ENCODE measurements around the gene PXDC1. TPM values are rescaled to one million over a fixed set of nuclear protein-coding genes. Genes with fewer than 3 reads are reported as not detected.
A peak's percentile ranks its signal among the peaks of the same experiment; 100 is the strongest.

Gene PXDC1, protein sequence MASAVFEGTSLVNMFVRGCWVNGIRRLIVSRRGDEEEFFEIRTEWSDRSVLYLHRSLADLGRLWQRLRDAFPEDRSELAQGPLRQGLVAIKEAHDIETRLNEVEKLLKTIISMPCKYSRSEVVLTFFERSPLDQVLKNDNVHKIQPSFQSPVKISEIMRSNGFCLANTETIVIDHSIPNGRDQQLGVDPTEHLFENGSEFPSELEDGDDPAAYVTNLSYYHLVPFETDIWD
- polyA plus RNA-seq (ENCODE audit: insufficient read length) = 18.5 TPM
- long read RNA-seq, donor 1, transcript PXDC1-202 (5 exons, 2,190 nt) = major isoform, 17 of 23 reads
- long read RNA-seq, donor 1, partial matches to known transcripts = 6 of 23 reads
- long read RNA-seq, donor 1, other reads (novel, unspliced or antisense) = 0 of 23 reads
- long read RNA-seq, donor 2, transcript PXDC1-202 (5 exons, 2,190 nt) = major isoform, 12 of 12 reads
- long read RNA-seq, donor 2, partial matches to known transcripts = 0 of 12 reads
- long read RNA-seq, donor 2, other reads (novel, unspliced or antisense) = 0 of 12 reads
- long read RNA-seq, donor 3, transcript PXDC1-202 (5 exons, 2,190 nt) = major isoform, 5 of 5 reads
- long read RNA-seq, donor 3, partial matches to known transcripts = 0 of 5 reads
- long read RNA-seq, donor 3, other reads (novel, unspliced or antisense) = 0 of 5 reads
- long read RNA-seq, donor 4 = 0 reads
- long read RNA-seq, donor 5, transcript PXDC1-202 (5 exons, 2,190 nt) = major isoform, 14 of 14 reads
- long read RNA-seq, donor 5, partial matches to known transcripts = 0 of 14 reads
- long read RNA-seq, donor 5, other reads (novel, unspliced or antisense) = 0 of 14 reads
- long read RNA-seq, donor 6, transcript PXDC1-202 (5 exons, 2,190 nt) = major isoform, 5 of 5 reads
- long read RNA-seq, donor 6, partial matches to known transcripts = 0 of 5 reads
- long read RNA-seq, donor 6, other reads (novel, unspliced or antisense) = 0 of 5 reads
- long read RNA-seq, donor 7, transcript PXDC1-202 (5 exons, 2,190 nt) = major isoform, 6 of 6 reads
- long read RNA-seq, donor 7, partial matches to known transcripts = 0 of 6 reads
- long read RNA-seq, donor 7, other reads (novel, unspliced or antisense) = 0 of 6 reads
- long read RNA-seq, donor 8, partial matches to known transcripts = 0 of 4 reads
- long read RNA-seq, donor 8, other reads (novel, unspliced or antisense) = 0 of 4 reads

- DNase-seq = no peak
Observed at GRCh38 chr6:3751077-3751729, at the start of gene PXDC1. PXDC1 (minus strand) TSS chr6:3751713; CDS start chr6:3751531, 182 bp downstream.

- DNase-seq = no peak
Observed at GRCh38 chr6:3800850-3801591, 49.5 kb upstream of the PXDC1 start.

GRCh38 chr6:3799719-3800118 is 48.2 kb upstream of the PXDC1 start:
- no peak for DNase-seq

DNA sequence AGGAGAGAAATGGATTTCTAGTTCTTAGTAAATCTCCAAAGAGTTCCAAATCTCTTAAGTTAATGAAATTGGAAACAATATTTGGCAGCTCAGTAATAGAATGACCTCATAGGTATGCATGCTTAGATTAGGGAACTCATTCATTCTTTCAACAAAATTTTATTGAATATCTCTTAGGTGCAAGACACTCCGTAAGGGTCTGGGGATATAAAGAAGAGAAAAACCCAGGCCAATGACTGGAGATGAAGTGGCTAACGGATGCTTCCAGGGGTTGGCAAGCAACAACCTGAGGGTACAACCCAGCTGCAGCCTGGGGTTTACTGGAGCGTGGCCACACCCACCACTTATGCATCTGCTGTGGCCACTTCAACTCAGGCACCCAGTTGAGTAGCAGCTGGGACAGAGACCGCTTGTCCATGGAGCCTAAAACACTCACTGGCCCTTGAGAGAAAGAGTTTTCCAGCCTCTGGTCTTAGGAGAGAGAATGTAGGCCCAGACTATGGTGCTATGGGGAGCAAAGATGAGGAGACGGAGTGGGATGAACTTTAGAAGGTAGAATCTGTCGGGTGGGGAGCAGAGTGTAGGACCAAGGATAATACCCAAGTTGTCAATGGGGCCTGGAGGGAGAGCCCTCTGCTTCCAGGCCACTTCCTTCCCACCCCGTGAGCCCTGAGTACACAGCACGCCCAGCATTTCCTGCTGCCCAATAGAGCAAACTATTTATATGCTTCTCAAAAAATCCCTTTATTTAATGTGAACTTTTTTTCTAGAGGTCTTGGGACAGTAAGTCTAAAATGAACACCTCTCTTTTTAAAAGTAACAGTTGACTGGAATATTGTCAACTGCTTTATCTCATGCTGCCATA is 46.8 kb upstream of the PXDC1 start:
- no peak for DNase-seq

DNA sequence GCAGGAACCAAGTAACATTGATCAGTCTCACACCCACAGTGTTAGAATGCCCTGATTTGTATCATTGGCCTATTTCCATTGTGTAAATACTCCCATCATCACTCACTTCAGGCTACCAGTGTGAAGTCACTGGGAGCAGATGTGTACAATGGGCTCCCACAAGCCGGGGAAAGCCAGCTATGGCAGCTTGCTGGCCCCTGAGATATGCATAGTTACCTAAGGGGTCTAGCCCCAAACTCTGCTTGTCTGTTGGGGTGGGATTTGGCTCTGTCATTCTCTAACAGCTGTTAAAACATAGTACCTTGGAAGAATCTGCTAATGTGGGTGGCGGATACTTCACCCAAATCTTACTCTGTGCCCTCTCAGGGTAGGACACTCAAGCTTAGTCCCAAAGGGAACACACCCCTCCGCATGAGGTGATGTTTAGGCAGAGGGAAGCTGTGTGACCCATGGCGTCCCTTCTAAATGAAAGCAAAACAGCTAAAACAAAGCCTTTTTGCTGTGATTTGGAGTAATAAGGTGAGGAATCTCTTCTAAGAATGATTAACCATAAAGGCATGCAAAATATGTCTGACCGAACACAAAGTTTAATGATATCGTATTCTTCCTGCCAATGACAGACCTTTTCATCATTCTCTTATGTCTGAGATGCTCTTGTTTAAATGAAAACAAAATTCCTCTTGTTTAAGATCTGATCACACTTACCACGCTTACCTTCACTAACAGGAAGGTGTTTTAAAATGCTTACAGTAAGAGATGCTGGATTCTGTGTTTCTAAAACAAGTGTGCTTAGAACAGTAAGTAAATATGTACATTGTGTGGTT is 45.9 kb upstream of the PXDC1 start:
- peak; percentile 26 for DNase-seq

DNA sequence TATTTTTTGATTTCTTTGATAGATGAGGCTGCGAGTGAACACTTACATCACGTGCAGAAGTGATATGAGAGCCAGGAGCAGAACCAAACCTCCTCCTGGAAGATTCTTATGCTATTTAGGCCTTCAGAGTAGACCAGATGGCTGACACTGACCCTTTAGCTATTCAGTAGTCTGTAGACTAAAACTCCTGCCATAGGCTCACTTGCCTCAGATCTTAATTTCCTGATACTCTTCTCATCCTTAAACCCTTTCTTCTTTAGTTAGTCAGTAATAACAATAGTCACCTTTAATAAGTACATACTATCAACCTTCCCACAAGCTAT is 45.2 kb upstream of the PXDC1 start:
- DNase-seq = no peak

DNA sequence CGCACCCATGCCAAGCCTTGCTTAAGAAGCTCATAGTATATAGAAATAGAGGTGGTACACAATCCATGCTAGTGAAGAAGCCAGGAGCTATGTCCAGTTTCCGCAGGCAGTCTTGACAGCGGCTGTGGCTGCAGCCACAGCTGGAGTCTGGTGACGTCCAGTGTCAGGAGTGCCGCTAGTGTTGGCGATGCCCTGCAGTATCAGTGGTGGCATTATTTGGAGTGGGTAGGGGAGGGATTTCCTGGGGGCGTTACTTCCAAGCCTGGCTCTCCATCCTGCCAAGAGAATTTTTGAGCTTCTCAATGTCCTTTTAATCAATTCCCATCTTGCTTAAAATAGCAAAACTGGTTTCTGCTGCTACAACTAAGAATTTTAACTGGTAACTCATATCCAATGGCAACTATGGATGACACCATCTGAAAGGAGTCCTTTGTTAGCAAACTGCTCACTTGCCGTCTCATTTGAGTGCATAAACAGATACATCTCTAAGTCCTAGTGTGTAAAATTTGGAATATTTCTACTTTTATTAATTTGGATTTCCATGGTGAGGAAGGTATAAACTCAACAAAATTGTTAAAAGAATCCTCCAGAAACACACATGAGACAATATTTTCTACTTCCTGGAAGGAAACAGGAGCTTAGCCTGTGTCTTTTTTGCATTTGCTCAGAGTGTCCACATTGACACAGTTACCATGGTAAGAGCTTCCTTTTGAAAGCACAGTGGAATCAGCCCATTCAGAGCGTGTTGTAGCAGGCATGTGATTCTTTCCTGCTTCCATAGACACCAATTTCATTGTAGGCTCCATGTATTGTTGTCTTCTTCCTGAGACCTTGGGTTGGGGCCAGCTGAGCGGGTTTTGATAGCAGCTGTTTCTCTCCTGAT is 44.6 kb upstream of the PXDC1 start:
- DNase-seq = peak; percentile 22

DNA sequence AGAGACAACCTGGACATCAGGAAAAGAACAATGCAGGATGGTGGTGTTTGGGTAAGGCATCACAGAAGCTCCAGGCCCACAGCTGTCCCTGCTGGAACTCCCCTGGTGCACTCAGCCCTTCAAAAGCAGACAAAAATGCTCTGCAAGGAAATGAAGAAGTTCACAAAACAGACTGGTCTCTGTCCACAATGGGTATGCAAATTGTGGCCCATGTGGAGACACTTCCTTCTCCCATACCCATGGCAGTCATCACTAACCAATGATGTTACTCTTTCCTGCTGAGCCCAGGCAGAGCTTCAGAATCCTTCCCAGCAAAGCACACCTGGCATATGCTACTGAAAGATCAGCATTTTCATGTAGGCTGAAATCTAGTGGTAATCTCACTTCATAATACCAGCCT is 42.6 kb upstream of the PXDC1 start:
- no peak for DNase-seq

DNA sequence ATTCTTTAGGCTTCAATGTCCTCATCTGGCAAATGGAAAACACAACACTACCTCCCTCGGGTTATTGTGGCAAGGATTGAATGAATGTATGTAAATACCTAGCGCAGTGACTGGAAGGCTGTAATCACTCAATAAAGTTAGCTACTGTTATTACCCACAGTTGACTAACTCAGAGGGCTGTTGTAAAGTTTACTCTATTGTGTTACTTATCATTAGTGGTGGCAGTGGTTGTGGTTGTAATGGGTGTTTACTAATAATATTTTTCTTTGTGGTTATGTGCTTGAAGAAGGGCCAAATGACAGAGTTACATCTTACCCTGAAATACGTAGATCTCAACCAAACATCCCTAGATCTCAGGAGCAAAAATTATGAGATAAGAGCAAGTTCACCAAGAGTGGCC is 42.0 kb upstream of the PXDC1 start:
- DNase-seq = no peak

GRCh38 chr6:3791526-3792203 is 40.2 kb upstream of the PXDC1 start:
- no peak for DNase-seq

DNA sequence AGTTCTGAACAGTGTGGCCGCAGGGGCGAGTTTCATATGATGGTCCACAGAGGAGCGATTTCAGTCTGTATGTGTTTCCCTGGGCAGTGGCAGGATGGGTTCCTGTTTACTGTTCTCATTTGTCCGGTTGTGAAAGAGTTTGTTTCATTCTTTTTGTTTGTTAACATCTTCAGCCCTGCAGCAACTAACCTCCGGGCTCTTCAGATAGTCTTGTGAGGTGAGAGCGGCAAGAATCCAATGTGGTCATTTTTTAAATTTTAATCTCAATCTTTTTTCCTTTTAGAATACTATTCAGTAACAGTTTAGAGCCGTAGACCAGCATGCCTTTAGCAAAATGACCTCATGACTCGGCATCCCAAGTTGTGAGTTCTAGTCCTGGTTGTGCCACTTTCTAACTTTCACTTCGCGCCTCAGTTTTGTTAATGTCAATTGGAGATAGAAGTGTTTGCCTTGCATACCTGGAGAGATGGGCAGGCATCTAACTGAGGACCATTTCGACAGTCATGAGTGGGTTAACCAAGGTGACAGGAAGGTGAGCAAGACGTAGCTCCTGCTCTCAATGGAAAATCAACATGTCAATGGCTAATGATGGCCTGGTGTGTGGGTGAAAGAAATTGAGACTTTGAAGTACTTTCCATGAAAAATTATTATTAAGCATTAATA is 38.5 kb upstream of the PXDC1 start:
- DNase-seq = no peak

DNA sequence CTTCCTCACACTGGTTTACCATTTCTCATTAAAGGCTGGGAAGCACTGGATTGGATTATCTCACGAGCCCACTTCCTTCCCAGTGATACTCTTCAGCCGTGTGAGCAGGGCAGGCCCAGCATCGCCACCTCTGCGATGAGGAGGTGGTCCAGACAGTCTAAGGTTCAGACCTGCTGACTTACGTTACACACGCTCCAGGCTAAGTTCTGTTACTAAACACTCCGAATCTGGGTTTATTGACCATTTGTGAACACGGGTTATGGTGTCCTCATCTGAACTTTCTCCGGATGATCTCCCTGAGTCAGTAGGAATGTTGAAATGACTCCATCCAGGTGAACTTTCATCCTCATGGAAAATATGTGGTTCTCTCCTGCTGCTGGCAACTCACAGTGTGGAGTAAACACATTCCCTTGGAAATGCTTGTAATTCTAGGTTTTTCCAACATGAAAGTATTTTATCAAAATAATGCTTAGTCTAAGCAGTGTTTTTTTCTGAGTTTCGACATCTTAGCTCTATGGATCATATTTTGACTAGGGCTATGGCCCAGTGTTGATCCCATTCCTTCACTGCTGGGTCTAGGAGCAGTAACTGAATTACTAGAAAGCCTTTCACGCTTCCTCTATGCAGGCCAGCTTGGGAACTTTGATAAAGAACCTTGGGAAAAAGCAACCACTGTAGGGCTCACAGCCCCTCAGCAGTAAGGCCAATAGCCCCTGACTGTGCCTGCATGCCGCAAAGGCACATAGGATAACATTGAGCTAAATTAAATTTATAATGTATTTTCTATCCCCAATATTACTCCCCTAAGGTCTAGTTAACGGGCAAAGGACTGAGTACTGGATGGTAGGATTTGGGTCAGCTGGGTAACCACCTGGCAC is 37.7 kb upstream of the PXDC1 start:
- no peak for DNase-seq

DNA sequence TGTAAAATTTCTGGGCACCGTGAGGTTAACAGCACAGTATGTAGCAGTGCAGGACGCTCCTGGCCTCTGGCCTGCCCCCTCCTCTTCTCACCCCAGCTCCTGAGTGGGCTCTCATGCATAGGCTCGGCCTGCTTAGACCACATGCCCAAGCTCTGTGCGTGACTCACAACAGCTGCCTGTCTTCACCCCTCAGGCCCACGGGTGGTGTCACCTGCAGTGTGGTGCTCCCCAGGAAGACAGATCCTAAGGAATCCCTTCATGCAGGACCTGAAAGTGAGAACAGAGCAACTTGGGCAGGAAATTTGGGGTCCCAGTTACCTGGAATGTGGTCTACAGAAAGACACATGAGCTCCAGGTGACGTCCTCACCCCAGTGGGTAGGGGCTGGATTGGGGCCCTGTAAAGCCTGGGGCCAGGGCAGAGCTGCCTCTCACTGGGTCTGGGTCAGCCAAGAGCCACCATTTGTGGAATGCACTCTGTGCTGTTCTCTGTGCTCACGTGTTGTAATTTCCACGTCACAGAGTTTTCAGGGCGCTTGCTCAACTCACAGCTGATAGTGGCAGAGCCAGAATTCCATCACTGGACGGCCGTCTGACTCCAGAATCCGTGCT is 37.0 kb upstream of the PXDC1 start:
- no peak for DNase-seq

- DNase-seq = no peak
Observed at GRCh38 chr6:3786141-3786540, 34.6 kb upstream of the PXDC1 start.

- DNase-seq = no peak
Observed at GRCh38 chr6:3785745-3786098, 34.2 kb upstream of the PXDC1 start.

Data from left kidney (tissue), 8 donors.